IPS-15b (cell line): ENCODE results near the gene ERP44.
A peak's percentile ranks its signal among the peaks of the same experiment; 100 is the strongest.
"Not testable (repeated sequence)": the region's sequence is repeated elsewhere in the genome, so short reads cannot be mapped to it uniquely, and the experiment has no call there.

Experiments used
- H3K27me3 ChIP-seq: one replicate; pipeline ENCODE4 v1.6.1; 2013; ENCODE audit warnings: low read length; ENCODE audit not compliant: control insufficient read depth, insufficient read depth
- H3K36me3 ChIP-seq: one replicate; pipeline ENCODE4 v1.6.1; 2013; ENCODE audit warnings: low read length; ENCODE audit not compliant: control insufficient read depth, insufficient read depth
- H3K4me1 ChIP-seq: one replicate; pipeline ENCODE4 v1.6.1; 2013; ENCODE audit warnings: mild to moderate bottlenecking, low read length; ENCODE audit not compliant: control insufficient read depth, insufficient read depth
- H3K4me3 ChIP-seq: one replicate; pipeline ENCODE4 v1.5.1; 2013; ENCODE audit warnings: low read depth, low read length
- H3K9ac ChIP-seq: one replicate; pipeline ENCODE4 v1.6.1; 2013; ENCODE audit warnings: low read depth, mild to moderate bottlenecking, low read length
- H3K9me3 ChIP-seq: one replicate; pipeline ENCODE4 v1.6.1; 2013; ENCODE audit warnings: mild to moderate bottlenecking, low read length; ENCODE audit not compliant: control insufficient read depth, insufficient read depth

ERP44 gene

DNA sequence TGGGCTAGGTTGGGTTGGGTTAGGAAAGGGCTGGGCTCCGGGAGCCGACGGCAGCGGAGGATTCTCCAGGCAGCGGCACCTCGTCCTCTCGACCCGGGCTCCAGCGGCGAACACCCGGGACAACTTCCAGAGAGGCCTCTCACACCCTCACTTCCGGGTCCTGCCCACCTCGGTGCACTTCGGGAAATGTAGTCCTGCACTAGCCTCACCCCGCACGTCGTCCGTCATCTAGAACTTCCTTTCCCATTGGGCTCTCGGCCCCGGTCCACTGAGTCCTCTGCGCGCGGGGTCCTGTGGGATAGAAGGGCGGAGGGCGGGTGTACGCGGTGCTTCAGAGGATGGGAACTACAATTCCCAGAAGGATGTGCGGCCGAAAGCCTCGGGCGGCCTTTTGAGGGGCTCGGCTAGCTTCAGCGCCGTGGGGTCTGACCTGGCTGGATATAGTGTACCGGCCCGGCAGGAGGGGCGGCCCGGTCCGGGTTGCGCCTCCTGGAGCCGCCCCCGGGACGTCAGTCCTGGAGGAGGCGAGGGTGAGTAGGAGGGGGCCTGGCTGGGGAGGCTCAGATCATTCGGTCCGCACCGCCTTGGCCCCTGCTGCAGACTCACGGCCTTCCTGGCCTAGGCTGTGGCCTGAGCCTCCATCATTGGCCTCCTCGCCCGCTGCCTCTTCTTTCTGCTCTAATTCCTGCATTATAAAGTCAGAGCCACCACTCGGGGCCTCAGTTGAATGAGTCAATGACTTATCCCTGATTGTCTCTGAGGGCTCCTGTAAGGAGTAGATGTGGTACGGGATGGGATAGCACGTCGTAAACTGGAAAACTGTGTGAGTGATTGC is at the start of gene ERP44, which contains the start of gene INVS:
Gene ERP44, minus strand, starts transcription at position 114 of the 835 bp plus-strand sequence. CDS start 160 bp downstream, outside the sequence.
Gene INVS, plus strand, starts transcription at position 357 of the 835 bp plus-strand sequence. CDS start 5,279 bp downstream, outside the sequence.
- Histone ChIP-seq H3K4me1 (peaks cover 2% of the 10 kb centered on the region), H3K9ac (peak within 1 kb of the TSS; percentile 84), H3K4me3 (peak within 1 kb of the TSS; percentile 100), H3K9me3 (no peaks in the 10 kb centered on the region), H3K27me3 (no peaks in the 10 kb centered on the region), H3K36me3 (no peaks in the 10 kb centered on the region)

DNA sequence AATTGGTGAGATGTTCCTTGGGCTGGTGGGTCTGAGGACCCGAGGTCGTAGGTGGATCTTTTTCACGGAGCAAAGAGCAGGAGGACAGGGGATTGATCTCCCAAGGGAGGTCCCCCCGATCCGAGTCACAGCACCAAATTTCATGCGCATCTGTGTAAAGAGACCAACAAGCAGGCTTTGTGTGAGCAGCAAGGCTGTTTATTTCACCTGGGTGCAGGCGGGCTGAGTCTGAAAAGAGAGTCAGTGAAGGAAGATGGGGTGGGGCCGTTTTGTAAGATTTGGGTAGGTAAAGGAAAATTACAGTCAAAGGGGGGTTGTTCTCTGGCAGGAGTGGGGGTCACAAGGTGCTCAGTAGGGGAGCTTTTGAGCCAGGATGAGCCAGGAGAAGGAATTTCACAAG is 47.2 kb upstream of the ERP44 start:
- H3K36me3 ChIP-seq, result not testable (repeated sequence)
- peak overlapping the region; percentile 87 for H3K9ac ChIP-seq

DNA sequence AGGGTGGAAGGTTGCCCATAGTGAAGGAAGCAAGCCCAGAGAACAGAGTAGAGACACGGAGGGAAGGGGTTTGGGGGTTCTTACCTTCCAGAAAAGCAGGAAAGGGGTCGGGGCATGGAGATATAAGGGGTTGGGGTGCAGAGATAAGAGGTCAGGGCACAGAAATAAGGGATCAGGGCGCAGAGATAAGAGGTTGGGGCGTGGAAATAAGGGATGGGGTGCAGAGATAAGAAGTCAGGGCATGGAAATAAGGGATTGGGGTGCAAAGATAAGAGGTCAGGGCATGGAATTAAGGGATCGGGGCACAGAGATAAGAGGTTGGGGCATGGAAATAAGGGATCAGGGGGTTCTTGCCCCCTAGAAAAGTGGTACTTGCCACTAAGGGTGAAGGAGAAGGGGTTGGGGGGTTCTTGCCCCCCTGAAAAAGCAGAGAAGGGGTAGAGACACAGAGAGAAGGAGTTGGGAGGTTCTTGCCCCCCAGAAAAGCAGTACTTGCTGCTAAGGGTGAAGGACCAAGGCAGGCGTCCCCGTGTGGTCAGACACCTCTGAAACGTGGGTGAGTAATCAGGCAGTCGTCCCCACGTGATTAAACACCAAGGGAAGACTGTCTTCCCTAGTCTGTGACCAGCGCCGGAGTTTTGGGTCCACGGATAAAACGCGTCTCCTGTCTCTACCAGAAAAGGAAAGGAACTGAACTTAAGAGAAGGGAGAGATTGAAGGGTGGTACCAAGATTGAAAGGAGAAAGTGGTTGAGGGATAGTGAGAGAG is 46.6 kb upstream of the ERP44 start:
- Histone ChIP-seq H3K9ac (peak overlapping the region; percentile 87), H3K4me1 (peaks cover 15% of the 10 kb centered on the region), H3K36me3 (peaks cover 10% of the 10 kb centered on the region), H3K4me3 (peak overlapping the region; percentile 64)
- not testable (repeated sequence) for H3K27me3 ChIP-seq, H3K9me3 ChIP-seq

More for the DNA sequence above, 47.2 kb upstream of the ERP44 start:
- Histone ChIP-seq H3K4me3 (peak overlapping the region; percentile 64), H3K4me1 (peaks cover 12% of the 10 kb centered on the region)
- H3K27me3 ChIP-seq, H3K9me3 ChIP-seq: not testable (repeated sequence)

DNA sequence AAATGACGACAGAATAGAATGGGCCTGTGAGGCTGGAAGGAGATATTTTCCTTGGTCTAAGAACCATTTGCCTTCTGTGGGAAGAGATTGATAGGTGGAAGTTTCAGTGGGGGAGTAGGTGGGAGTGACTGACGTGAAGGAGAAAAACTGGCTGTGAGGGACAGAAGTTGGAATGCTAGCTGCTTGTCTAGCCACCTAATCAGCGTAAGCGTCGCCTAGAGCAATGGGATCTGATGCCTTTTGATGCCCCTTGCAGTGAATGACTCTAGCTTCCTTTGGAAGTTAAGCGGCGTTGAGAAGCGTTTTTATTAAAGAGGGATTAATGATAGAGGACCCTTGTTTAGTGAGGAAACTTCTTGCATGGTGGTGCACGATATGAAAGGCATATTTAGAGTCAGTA is 43.1 kb upstream of the ERP44 start:
- Histone ChIP-seq H3K4me1 (peaks cover 15% of the 10 kb centered on the region), H3K9ac (peak overlapping the region; percentile 54), H3K36me3 (peaks cover 14% of the 10 kb centered on the region)
- not testable (repeated sequence) for H3K4me3 ChIP-seq, H3K9me3 ChIP-seq, H3K27me3 ChIP-seq

DNA sequence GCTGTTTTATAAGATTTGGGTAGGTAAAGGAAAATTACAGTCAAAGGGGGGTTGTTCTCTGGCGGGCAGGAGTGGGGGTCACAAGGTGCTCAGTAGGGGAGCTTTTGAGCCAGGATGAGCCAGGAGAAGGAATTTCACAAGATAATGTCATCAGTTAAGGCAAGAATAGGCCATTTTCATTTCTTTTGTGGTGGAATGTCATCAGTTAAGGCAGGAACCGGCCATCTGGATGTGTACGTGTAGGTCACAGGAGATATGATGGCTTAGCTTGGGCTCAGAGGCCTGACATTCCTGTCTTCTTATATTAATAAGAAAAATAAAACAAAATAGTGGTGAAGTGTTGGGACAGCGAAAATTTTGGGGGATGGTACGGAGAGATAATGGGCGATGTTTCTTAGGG is 41.5 kb upstream of the ERP44 start:
- H3K9me3 ChIP-seq, H3K9ac ChIP-seq, H3K27me3 ChIP-seq: not testable (repeated sequence)
- H3K4me3 ChIP-seq, result peak overlapping the region; percentile 37
- peaks cover 12% of the 10 kb centered on the region for H3K4me1 ChIP-seq
- peaks cover 14% of the 10 kb centered on the region for H3K36me3 ChIP-seq

DNA sequence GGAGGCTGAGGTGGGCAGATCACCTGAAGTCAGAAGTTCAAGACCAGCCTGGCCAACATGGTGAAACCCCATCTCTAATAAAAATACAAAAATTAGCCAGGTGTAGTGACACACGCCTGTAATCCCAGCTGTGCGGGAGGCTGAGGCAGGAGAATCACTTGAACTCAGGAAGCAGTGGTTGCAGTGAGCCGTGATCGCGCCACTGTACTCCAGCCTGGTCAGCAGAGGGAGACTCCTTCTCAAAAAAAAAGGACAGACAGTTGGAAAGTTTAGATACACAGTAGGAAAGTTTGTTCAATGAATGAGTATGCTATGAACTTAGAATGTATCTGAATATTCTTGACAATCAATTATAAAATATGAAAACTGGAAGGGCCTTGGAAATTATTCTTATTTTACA is 38.0 kb upstream of the ERP44 start:
- H3K36me3 ChIP-seq, H3K4me1 ChIP-seq, H3K9me3 ChIP-seq, H3K9ac ChIP-seq, H3K4me3 ChIP-seq, H3K27me3 ChIP-seq: not testable (repeated sequence)

DNA sequence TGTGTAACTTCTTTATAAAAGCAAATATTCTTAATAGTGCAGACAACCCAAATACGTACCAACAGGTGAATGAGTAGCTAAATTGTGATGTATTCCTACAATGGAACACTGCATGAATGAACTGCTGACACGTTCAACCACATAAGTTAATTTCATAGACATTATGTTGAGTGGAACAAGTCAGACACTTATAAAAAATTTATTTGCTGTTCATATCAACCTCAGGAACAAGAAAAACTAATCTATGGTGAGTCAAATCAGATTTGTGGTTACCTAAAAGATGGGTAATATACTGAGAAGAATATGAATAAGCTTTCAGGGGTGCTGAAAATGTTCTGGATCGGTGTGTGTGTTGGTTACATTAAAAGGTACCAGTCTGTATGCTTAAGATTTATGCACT is 35.9 kb upstream of the ERP44 start:
- Histone ChIP-seq H3K36me3 (peaks cover under 1% of the 10 kb centered on the region), H3K27me3 (no peaks in the 10 kb centered on the region), H3K9me3 (no peaks in the 10 kb centered on the region), H3K4me1 (peaks cover 2% of the 10 kb centered on the region), H3K4me3 (no peak overlapping the region), H3K9ac (no peak overlapping the region)

DNA sequence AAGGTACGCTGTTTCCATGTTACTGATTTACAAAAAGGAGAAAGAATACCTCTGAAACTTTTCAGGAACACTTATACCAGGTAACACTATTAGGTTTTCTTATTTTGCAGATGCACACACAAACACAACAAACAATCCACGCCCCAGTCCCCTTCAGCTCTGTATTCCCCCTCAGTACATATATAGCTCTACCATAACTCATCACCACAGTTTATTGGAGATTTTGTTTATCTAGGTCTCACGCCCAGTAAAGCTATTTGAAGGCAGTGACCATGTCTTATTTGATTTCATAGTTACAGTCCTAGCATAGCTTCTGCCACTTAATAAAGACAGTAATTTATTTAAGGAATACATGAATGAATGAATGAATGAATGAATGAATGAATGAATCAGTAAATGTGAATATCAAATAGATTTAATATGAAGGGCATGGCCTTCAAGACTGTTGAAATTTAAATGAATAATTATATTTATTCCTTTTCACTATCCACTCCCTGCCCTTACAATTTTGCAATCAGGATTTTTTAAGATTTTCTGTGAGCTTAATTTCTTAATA is 33.2 kb upstream of the ERP44 start:
- H3K36me3 ChIP-seq, result no peaks in the 10 kb centered on the region
- no peak overlapping the region for H3K4me3 ChIP-seq
- H3K27me3 ChIP-seq, result no peaks in the 10 kb centered on the region
- H3K9ac ChIP-seq, result no peak overlapping the region
- no peaks in the 10 kb centered on the region for H3K9me3 ChIP-seq
- H3K4me1 ChIP-seq, result no peaks in the 10 kb centered on the region

DNA sequence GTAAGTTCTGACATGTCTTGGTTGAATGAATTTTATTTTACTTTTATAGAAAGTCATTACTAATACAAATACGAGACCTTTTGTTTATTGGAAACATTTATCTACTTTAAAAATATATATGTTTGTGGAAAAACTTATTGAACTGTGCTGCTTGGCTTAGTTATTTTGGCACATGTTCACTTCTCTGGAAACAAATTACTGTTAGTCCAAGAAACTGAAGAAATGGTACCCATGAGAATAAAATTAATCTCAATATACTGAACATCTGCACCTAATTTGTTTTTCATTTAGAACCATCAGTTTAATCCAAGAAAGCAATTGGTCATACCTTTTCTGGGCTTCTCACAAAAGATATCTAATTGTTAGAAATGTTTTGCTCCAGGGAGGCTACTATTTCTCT is 32.4 kb upstream of the ERP44 start:
- Histone ChIP-seq H3K36me3 (no peaks in the 10 kb centered on the region), H3K4me3 (no peak overlapping the region), H3K4me1 (no peaks in the 10 kb centered on the region), H3K27me3 (no peaks in the 10 kb centered on the region), H3K9ac (no peak overlapping the region), H3K9me3 (no peaks in the 10 kb centered on the region)

DNA sequence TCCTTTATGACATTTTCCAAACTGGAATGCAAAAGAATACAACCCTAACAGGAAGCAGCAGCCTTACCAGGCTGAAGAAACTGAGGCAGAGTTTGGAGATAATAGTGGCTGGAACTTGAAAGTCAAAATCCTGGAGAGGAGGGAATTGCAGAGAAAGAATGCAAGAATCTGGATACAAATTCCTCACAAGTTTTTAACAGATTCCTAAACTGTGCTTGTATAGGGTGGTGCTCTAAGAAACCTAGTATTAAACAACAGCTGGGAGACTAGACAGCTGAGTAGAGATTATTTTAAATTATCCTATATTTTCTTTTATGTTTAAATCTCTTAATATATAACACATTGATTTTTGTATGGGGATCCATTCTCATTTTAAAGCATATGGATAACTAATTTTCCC is 31.0 kb upstream of the ERP44 start:
- no peaks in the 10 kb centered on the region for H3K4me1 ChIP-seq
- H3K9me3 ChIP-seq, result no peaks in the 10 kb centered on the region
- H3K9ac ChIP-seq, result no peak overlapping the region
- H3K4me3 ChIP-seq, result no peak overlapping the region
- no peaks in the 10 kb centered on the region for H3K27me3 ChIP-seq
- no peaks in the 10 kb centered on the region for H3K36me3 ChIP-seq

DNA sequence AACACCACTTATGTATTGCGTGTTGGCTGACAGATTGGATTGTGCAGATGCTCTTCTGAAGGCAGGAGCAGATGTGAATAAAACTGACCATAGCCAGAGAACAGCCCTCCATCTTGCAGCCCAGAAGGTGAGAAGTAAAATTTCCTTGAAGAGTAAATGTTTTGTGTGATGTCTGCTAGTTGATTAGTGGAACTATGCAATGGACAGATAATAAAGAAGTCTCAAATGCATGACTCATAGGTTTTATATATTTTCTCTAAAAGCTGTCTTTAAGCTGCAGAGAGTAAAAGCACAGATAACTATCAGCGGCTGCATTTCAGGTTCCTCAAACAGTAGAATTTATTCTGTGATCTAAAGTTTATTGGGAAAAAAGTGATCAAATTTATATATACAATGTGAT is 27.6 kb upstream of the ERP44 start:
- Histone ChIP-seq H3K27me3 (no peaks in the 10 kb centered on the region), H3K9ac (no peak overlapping the region), H3K4me1 (no peaks in the 10 kb centered on the region), H3K4me3 (no peak overlapping the region), H3K36me3 (no peaks in the 10 kb centered on the region), H3K9me3 (no peaks in the 10 kb centered on the region)
